Head of caudate nucleus (tissue), 42 donors: ENCODE measurements around the gene GUCY2C.
"Not testable (repeated sequence)": the region's sequence is repeated elsewhere in the genome, so short reads cannot be mapped to it uniquely, and the experiment has no call there.

ENCODE experiments used
- DNase-seq, 42 donors: peaks; one replicate each; pipeline versions ENCODE4 v3.0.0 to v3.0.0-alpha.2; 2020 to 2021; ENCODE audit warnings: mixed read lengths in 7 of 42
- intact Hi-C: fragments of 100-400 bp; cut with DNase I; formaldehyde crosslinking; loops from one replicate; pipeline ENCODE4 v1.15.0; 2022

The GUCY2C gene

GRCh38 chr12:14689996-14690395 is 6.4 kb downstream of the GUCY2C start:
- intact Hi-C loops: no loop called here
- no peak for DNase-seq

GRCh38 chr12:14689144-14689543 is 7.3 kb downstream of the GUCY2C start:
- intact Hi-C loops: no loop called here
- no peak for DNase-seq

GRCh38 chr12:14682231-14682630 is 14.2 kb downstream of the GUCY2C start:
- DNase-seq, intact Hi-C loops: not testable (repeated sequence)

GRCh38 chr12:14681625-14682024 is 14.8 kb downstream of the GUCY2C start:
- DNase-seq: no peak
- intact Hi-C loops: no loop called here

GRCh38 chr12:14681190-14681589 is 15.2 kb downstream of the GUCY2C start:
- intact Hi-C loops: no loop called here
- DNase-seq: no peak

- no peak for DNase-seq
- intact Hi-C loops: no loop called here
Observed at GRCh38 chr12:14678547-14679150, 17.8 kb downstream of the GUCY2C start.

- no peak for DNase-seq
- intact Hi-C loops: loop anchor here (10.0 kb wide), 1 partner anchor 434 kb away; no protein-coding TSS in a partner anchor
Observed at GRCh38 chr12:14668591-14668990, 27.8 kb downstream of the GUCY2C start.

- intact Hi-C loops: loop anchor here (10.0 kb wide), 1 partner anchor 431 kb away; no protein-coding TSS in a partner anchor
- no peak for DNase-seq
Observed at GRCh38 chr12:14665354-14666348, 30.7 kb downstream of the GUCY2C start.

- peak in 19 of 42 donors; percentile 7 to 69 (median 43) for DNase-seq
- intact Hi-C loops: loop anchor here (10.0 kb wide), 1 partner anchor 430 kb away; no protein-coding TSS in a partner anchor
Observed at GRCh38 chr12:14664434-14665023, 31.9 kb downstream of the GUCY2C start.

GRCh38 chr12:14663002-14663401 is 33.4 kb downstream of the GUCY2C start:
- intact Hi-C loops: loop anchor here (10.0 kb wide), 1 partner anchor 428 kb away; no protein-coding TSS in a partner anchor
- DNase-seq: no peak

- intact Hi-C loops: no loop called here
- DNase-seq: no peak
Observed at GRCh38 chr12:14656846-14657245, 39.6 kb downstream of the GUCY2C start.

- DNase-seq: no peak
- intact Hi-C loops: no loop called here
Observed at GRCh38 chr12:14655284-14655683, 41.1 kb downstream of the GUCY2C start.

- intact Hi-C loops: no loop called here
- no peak for DNase-seq
Observed at GRCh38 chr12:14654842-14655241, 41.6 kb downstream of the GUCY2C start.

- DNase-seq: no peak
- intact Hi-C loops: no loop called here
Observed at GRCh38 chr12:14654416-14654815, 42.0 kb downstream of the GUCY2C start.

GRCh38 chr12:14652483-14652882 is 43.9 kb downstream of the GUCY2C start:
- no peak for DNase-seq

GRCh38 chr12:14651371-14651770 is 45.0 kb downstream of the GUCY2C start:
- intact Hi-C loops: no loop called here
- no peak for DNase-seq

More at GRCh38 chr12:14652483-14652882, 43.9 kb downstream of the GUCY2C start:
- intact Hi-C loops: no loop called here

- intact Hi-C loops: no loop called here
- DNase-seq: no peak
Observed at GRCh38 chr12:14650789-14651188, 45.6 kb downstream of the GUCY2C start.

GRCh38 chr12:14647028-14647750 is 49.2 kb downstream of the GUCY2C start:
- DNase-seq: no peak
- intact Hi-C loops: no loop called here

- DNase-seq: no peak
- intact Hi-C loops: no loop called here
Observed at GRCh38 chr12:14643251-14643650, 53.1 kb downstream of the GUCY2C start.
